GM21381 (cell line): Measurements from ENCODE around the gene NPAS3.

Source experiments
- ATAC-seq: cut with Tn5 transposase; IDR thresholded peaks from one replicate; pipeline ENCODE4 v1.9.1; 2021; ENCODE audit warnings: mild to moderate bottlenecking, moderate library complexity; ENCODE audit not compliant: unreplicated experiment

NPAS3 gene

DNA sequence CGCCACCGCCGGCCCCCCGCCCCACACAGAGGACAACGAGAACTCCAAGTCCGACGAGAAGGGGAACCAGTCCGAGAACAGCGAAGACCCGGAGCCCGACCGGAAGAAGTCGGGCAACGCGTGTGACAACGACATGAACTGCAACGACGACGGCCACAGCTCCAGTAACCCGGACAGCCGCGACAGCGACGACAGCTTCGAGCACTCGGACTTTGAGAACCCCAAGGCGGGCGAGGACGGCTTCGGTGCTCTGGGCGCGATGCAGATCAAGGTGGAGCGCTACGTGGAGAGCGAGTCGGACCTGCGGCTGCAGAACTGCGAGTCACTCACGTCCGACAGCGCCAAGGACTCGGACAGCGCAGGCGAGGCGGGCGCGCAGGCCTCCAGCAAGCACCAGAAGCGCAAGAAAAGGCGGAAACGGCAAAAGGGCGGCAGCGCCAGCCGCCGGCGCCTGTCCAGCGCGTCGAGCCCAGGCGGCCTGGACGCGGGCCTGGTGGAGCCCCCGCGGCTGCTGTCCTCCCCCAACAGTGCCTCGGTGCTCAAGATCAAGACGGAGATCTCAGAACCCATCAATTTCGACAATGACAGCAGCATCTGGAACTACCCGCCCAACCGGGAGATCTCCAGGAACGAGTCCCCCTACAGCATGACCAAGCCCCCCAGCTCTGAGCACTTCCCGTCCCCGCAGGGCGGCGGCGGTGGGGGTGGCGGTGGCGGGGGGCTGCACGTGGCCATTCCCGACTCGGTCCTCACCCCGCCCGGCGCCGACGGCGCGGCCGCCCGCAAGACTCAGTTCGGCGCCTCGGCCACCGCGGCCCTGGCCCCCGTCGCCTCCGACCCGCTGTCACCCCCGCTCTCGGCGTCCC, 861.3 kb downstream of the NPAS3 start:
- no peak for ATAC-seq

DNA sequence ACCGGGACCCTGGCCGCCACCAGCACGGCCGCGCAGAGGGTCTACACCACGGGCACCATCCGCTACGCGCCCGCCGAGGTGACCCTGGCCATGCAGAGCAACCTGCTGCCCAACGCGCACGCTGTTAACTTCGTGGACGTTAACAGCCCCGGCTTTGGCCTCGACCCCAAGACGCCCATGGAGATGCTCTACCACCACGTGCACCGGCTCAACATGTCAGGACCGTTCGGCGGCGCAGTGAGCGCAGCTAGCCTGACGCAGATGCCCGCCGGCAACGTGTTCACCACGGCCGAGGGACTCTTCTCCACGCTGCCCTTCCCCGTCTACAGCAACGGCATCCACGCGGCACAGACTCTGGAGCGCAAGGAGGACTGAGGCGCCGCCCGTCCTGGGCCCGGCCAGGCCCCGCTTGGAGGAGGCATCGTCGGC, 862.1 kb downstream of the NPAS3 start:
- ATAC-seq, result no peak

DNA sequence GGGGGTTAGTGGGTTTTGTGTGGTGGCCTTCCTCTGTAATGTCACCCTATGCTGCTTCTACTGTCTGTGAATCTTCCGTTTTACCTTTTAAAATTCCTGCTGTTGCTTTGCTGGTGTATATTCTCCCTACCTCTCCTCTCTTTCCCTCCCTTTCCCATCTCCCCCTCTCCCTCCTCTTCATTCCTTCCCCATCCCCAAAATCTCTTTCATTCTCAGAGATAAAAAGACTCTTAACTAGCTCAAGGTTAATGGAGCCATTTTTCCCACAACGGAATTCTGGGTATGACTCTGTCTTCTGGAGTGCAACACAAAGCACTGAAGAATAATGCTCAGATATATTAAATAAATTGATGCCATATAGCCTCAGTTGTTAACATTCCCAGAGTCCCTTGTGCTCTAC, 864.1 kb downstream of the NPAS3 start:
- ATAC-seq, result no peak

DNA sequence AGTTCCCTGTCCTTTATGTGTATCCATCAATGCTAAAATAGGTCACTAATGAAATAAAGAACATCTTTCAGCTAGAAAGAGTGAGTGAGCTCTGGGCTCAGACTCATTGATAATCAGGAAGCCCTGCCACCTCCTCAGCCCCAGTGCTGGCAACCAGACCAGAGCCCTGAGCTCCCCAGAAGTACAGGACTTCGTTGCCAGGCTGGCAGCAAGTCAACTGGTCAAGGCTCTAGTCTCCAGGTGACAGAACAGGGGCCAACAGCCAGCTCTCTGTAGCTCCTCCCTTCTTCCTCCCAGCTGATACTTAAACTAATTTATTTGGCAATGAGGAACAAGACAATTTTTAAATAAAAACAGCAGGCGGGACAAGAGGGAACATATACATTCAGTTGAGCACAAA, 866.9 kb downstream of the NPAS3 start:
- no peak for ATAC-seq

DNA sequence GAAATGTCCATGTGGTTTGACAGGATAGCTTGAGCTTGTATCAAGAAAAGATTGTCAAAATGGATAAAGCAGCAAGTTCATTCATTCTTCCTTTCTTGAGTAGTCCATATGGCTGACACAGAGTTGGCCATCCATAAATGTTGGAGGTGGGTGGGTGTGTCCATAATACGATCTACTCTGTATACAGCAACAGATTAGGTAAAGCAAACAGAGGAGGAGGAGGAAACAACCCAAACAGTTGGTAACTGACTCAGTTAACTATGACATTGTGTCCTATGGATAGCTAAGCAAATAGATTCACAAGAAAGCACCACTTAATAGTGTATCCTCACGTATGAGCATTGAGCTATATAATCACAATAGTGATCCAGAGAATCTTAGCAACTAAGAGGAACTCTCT, 868.2 kb downstream of the NPAS3 start:
- no peak for ATAC-seq

DNA sequence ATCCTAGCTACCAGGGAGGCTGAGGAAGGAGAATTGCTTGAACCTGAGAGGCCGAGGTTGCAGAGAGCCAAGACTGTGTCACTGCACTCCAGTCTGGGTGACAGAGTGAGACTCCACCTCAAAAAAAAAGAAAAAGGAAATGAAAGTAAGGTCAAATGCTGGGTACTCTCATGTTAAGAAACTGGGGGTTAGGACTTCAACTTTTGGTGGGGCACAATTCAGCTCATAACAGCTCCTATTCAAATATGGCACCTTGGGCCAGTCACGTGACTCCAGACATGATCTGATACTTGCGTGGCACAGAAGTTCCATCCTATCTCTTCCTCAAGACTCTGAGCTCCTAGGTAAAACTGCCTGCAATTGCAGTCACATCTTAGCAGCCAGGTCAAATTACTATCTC, 869.5 kb downstream of the NPAS3 start:
- no peak for ATAC-seq

DNA sequence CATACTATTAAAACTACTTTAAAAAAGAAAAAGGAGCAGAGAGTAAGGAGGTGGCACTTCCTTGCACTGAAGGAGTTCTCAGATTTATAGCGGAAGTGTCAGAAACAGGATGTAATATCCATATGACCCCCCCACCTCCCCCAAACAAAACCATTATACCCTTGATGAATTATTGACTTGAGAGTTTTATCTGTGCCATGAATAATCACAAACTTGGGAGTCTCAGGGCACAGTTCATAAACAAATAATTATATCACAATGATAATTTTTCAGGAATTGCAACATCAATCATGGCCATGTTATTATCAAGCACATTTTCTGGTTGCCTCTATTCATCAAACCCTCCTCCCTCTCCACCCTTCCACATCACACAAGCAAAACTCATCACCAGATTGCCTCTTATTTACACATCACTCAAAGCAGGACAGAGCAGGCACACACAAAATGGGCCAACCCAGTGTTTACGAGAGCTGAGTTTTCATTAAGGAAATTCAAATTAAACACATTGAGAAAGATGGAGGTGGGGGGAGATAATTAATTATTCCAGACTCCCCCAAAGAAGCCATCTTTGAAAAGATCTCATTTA, 870.8 kb downstream of the NPAS3 start:
- ATAC-seq, result no peak

DNA sequence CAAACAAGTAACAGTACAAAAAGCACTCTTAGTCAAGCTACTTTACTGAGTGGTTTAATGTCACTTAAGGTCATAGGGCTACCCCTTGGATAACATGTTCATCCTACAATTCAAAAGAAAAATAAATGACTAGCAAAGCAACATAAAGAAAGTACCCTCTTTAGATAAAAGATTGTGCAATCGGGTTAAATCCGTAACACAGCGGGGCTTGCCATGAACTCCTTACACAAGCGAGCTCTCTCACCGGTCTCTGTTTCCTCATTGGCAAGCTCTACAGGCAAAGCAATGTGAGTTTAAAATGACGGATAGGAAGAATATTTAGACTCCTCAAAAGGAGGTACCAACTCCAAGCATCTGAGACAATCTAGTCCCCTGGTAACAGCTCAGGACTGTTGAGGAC, 871.6 kb downstream of the NPAS3 start:
- no peak for ATAC-seq

DNA sequence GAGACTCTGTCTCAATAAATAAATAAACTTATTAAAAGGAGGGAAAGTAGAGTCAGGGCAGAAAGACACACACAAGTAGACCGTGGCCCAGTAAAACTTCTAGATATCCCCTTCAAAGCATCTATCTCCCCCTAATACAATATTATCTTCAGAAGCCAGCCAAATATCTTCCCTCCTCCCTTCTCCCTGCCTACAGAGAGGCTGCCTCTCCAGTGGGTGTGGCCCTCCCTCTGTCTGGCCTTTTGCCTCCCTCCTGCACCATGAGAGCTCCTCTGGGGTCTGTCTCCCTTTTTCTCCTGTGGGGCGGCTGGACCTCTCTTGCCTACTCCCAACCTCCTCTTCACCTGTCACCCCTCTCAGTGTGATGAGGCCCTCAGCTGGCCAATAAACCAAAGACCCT, 873.0 kb downstream of the NPAS3 start:
- ATAC-seq, result no peak

DNA sequence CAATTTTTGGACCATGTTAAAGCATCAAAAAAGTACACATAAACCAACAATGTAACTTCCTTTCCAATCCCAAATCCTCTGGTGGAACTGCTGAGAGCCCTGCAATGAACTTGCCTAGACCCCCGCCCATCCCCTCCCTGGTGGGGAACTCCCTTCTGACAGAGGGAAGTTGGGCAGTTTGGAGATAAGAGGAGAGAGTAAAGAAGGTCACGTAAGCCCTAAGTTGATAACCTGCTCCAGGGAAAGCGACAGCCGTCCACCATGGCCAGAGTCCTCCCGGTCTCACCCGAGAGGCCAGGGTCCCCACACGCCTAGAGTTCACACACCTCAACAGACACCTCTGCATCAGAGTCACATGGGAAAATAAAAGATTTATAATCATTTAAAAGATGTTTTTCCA, 873.5 kb downstream of the NPAS3 start:
- no peak for ATAC-seq

DNA sequence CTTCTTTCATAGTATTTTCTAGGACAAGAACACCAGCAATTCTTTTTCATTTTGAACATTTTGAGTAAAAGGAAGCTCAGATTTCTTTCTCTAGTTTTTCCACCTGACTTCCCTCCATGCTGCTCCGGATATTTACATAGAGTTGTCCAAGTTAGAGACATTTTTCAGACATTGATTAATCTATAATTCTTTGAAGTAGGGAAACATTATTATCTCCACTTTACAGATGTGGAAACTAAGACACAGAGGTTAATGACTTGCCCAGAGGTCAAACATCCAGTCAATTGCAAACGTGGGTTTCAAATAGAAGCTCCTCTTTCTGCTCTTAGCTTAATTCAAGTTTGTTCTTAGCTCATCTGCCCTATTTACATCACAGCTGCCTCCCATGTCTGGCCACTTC, 873.9 kb downstream of the NPAS3 start:
- ATAC-seq, result no peak

DNA sequence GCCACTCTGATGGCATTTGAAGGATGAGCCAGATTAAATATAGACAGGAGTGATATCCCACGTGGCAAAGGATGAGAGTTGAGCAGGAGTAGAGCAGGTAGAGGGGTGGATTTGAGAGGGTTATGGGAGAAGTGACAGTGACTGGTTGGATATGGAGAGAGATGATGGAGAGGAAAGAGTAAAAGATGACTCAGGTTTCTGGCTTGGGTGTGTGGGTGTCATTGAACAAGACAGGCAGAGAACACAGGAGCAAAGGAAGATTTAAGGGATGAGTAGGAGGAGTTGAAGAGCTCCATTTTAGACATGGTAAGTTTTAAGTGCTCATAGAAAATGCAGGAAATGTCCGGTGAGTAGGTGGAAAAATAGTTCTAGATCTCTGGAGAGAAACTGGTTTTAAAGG, 875.3 kb downstream of the NPAS3 start:
- no peak for ATAC-seq

DNA sequence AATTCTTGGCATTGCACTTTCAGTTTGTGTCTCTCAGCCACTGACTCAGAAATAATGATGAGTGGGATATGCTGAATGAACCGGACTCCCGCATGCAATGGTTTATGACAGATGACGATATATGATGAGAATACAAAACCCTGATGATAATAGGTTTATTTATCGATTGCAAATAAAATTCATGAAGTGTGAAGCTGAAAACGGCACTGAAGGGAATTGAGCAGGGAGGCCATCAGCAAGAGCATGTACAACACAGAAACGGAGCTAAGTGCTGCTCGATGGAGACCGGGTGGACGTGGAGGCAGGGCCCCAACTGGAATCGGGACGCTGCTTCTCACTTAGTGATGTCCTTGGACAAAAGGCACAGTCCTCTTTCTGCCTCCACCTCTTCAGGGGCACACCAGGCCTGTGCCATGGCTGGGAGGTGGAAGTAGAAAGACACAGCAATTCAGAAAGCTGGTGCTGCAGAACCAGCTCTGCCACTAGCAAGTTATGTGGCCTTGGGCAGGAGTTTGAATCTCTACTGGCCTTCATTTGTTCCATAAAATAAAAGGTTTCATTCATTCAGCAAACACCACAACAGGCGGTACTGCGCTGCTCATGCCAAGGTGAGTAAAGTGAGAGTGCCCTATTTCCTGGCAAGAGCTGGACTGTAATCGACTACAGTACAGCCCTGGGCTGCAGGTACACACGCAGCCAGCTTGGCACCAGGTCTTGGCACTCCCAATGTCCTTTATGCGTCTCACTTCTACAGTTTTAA, 895.2 kb downstream of the NPAS3 start:
- ATAC-seq, result no peak

DNA sequence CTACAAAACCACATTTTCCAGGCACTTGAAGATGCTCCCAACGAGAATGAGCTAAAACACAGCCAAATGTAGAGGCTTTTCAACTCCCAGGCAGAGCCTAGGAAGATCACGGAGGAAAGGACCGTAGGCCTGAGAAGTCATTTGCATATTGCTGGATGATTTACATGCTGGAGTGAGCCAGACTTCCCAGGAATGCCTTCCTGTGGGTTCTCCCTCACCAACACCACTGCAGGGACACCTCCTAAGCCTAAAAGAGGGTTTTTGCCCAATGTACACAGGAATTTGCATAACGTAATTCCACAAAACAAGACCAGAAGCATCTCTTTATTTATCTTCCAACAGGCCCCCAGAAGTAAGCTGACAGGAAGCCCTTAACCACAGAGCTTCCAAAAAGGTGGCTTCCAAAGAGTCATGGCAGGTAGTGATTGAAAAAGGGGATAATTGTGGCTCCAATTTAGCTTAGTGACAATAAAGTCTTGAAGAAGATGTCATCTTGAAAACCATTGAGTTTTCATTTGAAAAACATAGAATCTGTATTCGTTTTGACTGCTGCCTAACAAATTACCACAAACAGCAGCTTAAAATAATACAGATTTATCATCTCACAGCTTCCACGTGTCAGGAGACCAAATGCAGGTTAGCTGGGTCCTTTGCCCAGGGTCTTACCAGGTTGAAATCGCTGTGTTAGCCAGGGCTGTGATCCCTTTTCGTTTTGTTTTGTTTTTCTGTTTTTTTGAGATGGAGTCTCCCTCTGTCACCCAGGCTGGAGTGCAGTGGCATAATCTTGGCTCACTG, 896.0 kb downstream of the NPAS3 start:
- ATAC-seq, result no peak

DNA sequence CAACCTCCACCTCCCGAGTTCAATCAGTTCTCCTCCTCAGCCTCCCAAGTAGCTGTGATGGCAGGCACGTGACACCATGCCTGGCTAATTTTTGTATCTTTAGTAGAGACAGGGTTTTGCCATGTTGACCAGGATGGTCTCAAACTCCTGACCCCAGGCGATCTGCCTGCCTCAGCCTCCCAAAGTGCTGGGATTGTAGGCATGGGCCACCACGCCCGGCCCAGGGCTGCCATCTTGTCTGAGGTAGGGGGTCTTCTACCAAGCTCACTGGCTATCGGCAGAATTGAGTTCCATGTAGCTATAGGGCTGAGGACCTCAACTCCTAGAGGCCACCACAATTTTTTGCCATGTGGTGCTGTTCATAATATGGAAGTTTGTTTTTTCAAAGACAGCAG, 896.6 kb downstream of the NPAS3 start:
- no peak for ATAC-seq

DNA sequence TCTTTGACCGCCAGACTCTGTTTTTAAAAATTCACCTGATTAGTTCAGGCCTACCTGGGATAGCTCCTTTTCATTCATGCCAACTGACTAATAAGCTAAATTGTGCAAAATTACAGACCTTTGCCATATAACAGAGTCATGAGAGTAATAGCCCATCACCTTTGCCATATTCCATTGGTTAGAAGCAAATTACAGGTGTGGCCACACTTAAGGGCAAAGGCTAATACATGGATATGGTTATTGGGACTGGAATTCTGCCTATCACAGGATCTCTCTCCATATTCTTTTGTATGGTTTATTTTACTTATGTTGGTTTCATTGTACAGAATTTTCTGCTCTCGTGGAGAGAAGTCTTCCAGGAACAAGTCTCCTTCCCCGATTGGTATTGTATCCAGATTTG, 897.0 kb downstream of the NPAS3 start:
- ATAC-seq, result no peak

DNA sequence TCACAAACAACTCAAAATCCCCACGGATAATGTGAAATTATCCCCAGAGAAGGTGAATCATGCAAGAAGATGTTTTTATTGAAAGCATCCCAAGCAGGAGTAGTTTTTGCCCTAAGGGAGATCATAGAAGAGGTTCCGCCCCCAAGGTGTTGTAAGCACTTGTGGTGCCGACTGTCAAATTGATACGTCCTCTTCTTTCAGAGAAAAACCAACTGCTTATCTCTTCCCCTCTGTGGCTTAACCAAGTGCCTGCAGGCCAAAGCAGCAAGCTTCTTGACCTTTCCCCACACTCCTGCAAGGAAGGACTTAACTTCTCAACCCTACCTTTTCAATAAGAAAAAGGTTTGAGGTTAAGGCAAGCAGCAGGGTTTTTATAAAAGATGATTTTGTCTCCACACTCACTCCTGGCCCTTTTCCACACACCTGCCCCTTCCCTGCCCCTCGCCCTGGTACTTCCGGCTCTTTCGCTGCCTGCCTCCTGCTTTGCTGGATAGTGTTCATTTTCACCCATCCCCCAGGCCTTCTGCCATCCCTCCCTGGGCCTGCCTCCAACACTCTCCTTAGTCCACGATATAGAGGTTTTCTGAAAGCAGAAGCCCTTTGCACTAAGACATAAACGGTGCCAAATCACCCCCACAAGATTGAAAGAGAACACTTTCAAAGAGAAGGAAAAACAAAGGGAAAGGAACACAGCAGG, 897.7 kb downstream of the NPAS3 start:
- ATAC-seq, result no peak

DNA sequence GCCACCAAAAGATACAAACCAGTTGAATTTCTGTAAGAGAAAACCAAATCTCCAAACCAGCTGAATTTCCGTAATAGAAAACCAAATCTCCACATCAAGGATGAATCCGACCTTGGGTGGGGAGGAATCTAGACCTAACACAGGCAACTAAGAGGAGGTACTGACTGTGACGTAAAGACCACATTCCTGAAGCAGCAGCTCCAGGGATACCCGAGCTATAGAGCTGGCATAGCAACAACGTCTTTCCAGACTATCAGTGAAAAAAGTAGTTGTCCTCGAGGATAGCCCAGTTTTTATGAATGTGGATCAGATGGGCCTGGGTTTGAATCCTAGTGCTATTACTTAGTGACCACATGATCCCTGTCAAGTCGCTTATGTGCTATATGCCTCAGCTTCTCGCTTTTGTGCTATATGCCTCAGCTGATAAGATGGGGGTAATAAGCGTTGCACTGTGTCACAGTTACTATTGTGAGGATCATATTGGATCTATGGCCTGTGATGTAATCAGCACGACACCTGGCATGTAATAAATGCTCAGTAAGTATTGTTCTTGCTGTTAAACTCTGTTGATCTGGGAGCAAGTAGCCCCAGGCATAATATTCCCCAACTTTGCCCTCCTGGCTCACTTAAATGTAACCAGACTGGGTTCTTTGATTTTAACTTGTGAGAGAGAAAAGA, 898.4 kb downstream of the NPAS3 start:
- no peak for ATAC-seq

DNA sequence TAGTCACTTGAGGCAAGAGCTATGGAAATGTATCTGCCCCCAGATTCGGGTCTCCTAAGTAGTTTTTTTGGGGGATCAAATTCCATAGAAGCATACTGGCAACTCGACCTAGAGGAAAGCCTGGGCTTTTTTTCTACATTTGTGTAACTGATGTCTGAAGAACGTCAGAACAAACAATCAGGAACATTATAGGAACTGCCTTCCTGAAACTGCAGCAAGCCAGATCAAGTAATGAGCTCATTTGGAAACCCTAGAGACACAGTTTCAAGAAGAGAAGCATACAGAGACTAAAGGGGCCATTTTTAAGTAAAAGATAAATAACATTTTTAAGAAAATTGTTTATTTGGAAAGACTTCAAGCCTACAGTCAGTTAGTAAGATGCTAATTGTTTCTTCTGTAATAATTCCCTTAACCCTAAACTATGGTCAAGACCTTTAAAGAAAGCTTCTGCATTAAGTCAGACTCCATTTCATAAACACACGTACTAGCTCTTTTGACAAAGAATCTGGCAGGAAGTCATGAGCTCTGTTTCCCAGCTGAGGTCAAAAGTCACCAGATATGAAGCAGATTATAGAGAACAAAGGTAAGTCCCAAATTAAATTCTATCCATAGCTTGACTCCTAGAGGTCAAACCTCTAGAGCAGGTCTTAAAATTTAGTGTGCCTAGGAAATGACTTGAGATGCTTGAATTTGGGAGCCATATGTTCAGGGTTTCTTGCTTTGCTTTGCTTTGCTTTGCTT, 899.4 kb downstream of the NPAS3 start:
- no peak for ATAC-seq
